GM11168 (cell line): Measurements from ENCODE around the gene NPW.

Experiments
- in situ Hi-C: fragments of 300-500 bp; cut with MboI; formaldehyde crosslinking; loops from one replicate; pipeline ENCODE4 v1.12.0; 2022; ENCODE audit warnings: low sequenced_read_pairs; ENCODE audit not compliant: unreplicated experiment

The NPW gene

DNA sequence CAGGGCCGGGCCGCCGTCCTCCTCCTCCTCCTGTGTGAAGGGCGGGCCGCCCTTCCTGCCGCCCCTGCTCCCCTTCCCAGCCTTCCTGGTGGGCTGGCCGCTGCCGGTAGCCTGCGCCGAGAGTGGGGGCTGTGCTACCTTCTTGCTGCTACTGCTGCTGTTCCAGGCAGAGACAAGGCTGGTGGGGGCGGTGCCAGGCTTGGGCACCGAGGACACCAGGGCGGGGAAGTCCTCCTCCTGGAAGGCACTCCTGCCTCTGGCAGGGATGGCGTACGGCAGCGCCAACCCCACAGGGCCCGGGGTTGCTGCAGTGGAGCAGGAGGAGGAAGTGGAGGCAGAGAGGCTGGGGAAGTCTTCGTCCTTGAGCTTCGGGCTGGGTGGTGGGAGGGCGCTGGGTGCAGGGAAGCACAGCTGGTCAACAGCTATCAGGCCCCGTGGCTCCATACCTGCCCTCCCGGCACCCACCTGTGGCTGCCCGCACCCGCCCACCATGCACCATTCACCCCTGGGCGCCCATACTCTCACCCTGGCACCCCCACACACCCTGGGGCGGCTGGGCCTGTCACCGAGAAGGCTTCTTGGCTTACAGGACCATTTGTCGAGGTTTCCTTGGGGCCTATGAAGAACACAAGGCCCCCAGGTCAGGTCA lies 19.6 kb upstream of the NPW start:
- in situ Hi-C loops = loop anchor here (25.0 kb wide), 1 partner anchor 487 kb away; the partner anchor contains the start of gene TBC1D24

DNA sequence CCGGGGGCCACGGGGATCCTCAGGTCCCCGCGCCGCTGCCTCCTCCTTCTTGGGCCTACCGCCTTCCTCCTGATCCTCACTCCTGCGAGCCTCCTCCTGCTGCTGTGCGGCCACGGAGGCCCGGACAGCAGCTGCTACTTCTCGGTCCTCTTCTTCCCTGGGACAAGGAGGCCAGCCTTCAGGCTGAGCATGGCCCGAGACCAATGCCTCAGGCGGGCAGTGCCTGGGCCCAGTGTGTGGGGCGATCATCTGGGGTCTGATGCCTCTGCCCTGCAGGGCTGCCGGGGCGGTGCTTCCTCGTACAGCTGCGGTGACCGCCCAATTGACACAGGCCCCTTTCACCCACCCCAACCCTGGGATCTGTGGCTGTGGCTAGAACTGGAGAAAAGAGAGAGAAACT lies 18.6 kb upstream of the NPW start:
- in situ Hi-C loops = loop anchor here (25.0 kb wide), 1 partner anchor 486 kb away; the partner anchor contains the start of gene TBC1D24

DNA sequence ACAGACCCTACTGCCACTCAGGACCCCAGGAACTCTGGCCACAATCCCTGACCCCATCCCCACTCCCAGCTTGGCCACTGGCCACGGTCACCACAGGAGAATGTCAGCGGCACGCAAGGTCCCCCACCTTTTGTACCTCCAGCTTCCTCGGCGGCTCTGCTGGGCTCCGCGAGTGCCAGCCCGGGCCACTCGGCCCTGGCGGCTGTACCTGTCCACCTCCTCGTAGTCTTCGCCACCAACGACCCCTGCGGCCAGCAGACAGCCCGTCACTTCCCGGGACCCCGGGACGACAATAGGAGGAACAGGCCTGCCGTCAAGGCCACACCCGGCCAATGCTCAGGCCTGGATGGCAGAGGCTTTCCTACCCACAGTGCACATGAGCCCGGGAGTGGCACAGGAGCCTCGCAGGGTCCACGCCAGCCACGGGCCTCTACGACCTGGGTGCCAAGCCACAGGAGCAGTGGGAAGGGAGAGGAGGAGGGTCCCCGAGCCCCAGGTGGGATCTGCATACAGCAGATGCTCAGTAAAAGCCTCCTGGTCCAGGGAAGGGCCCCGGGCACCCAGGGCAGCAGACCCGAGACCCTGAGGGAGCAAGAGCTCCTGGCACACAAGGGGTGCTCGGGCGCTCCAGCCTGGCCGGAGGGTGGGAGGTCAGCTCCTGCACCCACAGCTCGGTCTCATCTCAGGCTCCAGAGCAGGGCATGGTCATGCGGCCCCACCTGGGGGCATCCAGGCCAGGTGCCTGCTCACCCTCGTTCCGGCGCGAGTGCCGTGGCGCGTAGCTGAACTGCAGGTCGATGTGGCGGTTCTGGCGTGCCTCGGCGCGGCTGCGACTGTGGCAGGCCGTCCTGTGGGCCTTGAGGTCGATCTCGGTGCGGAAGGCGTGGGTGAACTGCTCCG lies 17.9 kb upstream of the NPW start:
- in situ Hi-C loops = loop anchor here (25.0 kb wide), 1 partner anchor 486 kb away; the partner anchor contains the start of gene TBC1D24

DNA sequence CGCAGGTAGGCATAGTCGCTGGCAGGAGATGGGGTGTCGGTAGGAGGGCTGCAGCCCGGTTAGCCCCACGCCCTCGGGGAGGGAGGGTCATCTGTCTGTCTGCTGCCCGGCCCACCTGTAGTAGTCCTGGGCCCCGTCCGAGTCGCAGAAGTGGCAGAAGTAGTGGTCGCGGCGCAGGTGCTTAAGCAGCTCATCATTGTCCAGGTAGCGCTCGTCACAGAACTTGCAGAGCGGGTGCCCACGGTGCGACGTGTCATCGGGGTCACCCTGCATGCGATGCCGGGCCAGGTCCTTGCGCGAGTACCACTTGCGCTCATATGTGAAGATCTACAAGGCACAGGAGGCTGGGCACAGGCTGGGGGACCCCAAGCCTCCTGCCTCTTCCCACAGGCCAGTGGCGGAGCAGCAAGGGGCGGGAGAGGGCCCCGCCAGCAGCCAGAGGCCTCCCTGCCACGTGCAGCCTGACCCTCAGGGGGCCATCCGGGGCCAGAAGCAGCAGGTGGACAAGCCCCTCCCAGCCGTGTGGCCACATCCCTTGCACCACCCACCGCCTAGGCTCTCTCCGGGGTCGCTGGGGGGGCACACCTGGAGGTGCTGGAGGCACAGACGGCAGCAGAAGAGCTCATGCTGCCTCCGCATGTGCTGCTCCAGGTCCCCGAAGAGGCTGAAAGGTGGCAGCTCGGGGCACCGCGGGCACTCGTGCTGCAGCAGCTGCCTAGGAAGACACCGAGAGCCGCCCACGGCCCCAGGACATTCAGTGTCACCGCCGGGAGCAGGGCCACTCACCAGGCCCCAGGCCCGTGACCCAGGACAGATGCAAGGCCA lies 17.0 kb upstream of the NPW start:
- in situ Hi-C loops = loop anchor here (25.0 kb wide), 1 partner anchor 485 kb away; the partner anchor contains the start of gene TBC1D24

DNA sequence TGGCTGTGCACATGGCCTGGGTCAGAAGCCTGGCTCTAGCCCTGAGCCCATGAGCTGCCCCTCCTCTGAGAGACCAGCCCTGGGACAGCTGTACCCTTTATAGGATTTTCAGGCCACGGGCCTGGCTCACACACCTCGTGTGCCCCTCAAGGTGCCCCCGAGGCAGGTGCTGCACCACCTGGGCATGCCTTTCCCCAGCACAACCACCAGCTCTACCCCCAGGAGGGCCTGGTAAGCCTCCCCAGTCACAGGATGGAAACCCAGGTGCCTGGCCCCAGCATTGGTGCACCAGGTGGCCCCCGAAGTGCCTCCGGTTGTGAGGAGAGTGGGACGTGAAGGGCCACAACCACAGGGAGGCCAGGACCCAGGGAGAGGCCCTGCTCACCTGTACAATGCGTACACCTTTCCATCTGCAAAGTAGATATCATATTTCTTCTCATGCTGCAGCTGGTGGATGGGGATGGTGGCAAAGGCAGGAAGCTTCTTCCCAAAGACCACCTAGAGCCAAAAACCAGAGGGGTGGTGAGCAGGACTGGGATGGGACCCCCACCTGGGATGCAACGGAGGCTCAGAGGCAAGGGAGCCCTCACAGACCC lies 16.3 kb upstream of the NPW start:
- in situ Hi-C loops = loop anchor here (25.0 kb wide), 1 partner anchor 484 kb away; the partner anchor contains the start of gene TBC1D24

DNA sequence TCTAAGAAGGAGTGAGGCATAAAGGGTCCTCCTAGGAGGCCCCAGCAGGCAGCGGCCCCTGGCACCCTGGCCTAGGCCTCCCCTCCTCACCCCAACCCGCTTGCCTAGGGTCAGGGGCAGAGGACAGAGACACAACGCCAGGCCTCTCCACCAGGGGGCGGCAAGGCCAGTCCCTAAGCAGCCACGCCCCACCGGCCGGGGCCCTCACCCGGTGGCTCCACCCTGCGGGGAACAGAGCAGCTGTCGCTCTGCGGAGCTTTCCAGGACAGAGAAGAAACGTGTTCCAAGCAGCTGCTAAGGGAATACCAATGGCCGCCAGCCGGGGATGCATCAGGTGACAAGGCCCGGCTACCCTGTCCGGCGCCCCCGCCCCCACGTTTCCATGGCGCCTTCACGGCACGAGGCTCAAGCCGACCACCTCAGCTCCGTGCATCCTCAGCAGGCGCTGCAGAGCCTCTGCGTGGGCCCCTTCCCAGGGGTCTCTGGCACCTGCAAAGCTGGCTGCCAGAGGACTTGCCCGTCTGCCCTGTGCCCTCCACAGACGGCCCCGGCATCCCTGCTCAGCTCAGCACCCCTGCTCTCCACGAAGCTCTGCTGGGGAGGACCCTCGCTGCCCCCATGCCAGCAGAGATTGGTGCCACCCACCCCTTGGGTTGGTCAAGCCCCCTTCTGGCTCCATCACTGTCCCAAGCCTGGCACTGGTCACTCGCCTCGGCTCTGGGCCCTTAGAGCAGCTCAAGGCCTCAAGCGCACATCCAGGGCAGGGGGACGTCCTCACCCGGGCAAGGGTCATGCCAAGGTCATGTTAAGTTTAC lies 15.6 kb upstream of the NPW start:
- in situ Hi-C loops = loop anchor here (25.0 kb wide), 1 partner anchor 483 kb away; the partner anchor contains the start of gene TBC1D24

DNA sequence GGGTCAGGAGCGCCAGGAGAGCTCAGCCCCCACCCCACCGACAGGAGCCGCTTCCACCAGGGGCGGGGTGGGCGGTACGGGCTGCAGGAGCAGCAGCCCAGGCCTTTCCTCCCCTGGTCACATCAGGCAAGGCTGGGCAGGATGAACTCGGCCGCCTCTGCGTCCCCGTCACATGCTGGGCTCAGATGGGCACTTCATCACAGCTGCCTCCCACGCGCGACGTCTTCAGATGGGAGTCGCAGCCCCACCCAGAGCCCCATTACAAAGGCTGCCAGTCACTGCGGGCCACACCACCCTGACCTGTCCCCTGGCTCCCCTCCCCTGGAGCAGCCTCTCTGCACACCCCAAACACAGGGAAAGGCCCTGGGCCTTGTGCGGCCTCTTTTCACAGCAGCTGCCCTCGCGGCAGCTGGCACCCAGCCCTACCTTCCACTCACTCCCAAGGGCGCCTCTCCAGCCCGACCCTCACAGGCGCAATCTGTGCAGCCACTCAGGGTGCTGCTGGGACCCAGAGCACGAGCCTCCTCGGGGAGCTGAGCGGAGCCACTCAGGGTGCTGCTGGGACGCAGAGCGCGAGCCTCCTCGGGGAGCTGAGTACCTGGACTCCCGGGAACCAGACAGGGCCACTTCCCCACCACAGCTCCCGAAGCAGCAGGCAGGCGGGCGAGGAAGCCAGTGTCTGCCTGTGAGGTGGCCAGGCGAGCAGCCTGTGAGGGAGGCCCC lies 14.6 kb upstream of the NPW start:
- in situ Hi-C loops = loop anchor here (25.0 kb wide), 1 partner anchor 482 kb away; the partner anchor contains the start of gene TBC1D24

DNA sequence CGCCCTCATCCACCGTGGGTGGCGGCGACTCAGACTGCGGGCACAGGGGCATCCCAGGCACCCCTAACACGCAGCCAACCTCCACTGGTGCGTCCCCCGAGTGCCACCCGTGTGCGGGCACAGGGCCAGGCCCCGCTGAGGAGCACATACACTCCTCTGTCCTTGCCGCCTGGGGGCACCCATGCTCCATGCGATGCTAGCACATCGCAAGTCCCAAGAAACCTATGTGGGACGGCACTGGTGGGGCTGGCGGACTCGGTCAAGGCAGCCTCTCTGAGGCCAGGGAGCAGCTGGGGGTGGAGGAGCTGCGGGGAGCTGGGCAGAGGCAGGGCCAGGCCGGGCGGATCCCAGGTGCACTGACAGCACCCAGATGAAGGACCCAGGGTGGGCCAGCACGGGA lies 13.9 kb upstream of the NPW start:
- in situ Hi-C loops = loop anchor here (25.0 kb wide), 1 partner anchor 482 kb away; the partner anchor contains the start of gene TBC1D24

DNA sequence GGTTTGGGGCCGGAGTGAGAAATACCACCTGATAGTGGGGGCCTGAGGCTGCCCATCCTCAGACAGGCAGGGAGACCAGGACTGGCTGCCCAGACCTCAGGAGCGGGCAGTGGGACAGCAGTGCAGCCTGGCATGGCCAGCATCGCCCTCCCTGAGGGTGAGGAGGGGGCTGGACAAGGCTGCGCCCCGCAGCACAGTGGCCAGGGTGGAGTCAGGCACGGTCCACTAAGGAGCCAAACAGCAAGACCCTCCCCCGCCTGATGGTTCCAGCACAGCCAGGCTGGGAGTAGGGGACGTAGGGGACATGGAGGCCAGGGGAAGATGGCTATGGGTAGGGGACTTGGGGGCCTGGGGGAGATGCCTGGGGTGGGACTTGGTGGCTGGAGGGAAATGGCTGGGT lies 13.3 kb upstream of the NPW start:
- in situ Hi-C loops = loop anchor here (25.0 kb wide), 1 partner anchor 481 kb away; the partner anchor contains the start of gene TBC1D24

DNA sequence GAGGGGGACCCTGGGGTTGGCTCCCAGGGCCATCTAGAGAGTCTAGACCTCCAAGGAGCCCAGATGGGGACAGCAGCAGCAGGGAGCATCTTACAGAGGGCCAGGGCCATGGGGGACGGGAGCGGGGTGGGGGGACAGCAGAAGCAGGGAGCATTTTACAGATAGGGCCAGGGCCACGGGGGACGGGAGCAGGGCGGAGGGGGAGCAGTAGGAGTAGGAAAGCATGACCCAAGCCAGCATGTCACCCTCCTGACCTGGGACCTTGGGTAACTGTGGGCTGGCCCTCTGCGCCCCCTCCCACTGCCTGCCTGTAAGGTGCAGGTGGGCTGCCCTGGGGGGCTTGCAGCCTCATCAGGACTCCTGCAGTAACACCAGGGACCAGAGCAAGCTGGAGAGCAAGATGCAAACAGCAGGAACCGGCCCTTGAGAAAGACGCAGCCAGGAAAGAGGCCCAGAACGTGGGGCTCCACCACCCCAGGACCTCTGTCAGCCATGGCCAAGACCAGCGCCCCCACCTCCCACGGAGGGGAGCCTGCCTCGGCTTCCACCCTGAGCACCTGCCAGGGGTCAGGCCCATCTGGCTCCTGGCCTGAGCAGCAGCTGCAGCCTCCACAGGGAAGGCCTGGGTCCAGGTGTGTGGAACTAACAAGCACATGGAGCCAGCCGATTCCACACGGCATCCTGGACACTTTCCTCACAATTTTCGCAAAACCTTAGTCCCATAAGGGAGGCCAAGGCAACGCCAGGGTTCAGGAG lies 12.3 kb upstream of the NPW start:
- in situ Hi-C loops = loop anchor here (25.0 kb wide), 1 partner anchor 480 kb away; the partner anchor contains the start of gene TBC1D24

DNA sequence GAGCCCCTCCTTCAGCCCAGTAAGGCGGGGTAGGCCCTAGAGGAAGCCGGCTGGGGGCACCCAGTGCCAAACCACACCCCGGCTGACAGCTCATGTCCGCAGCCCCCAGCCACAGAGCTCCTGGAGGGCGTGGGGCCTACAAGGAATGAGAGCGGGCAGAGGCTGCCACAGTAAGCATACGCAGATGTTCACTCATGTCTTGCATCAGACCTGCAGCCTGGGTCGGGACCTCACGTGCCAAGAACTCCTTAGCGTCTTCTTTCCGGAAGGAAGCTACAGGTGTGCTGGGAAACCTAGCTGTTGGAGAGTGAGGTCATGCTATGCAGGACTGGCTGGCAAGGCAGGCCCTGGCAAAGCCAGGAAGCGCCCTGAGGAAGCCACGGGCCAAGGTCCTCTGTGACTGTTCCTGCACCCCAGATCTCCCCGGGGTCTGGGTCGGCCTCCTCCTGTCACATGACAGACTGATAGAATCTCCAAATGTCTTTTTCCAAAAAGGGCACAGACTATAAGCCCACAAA lies 11.5 kb upstream of the NPW start:
- in situ Hi-C loops = loop anchor here (25.0 kb wide), 1 partner anchor 479 kb away; the partner anchor contains the start of gene TBC1D24

DNA sequence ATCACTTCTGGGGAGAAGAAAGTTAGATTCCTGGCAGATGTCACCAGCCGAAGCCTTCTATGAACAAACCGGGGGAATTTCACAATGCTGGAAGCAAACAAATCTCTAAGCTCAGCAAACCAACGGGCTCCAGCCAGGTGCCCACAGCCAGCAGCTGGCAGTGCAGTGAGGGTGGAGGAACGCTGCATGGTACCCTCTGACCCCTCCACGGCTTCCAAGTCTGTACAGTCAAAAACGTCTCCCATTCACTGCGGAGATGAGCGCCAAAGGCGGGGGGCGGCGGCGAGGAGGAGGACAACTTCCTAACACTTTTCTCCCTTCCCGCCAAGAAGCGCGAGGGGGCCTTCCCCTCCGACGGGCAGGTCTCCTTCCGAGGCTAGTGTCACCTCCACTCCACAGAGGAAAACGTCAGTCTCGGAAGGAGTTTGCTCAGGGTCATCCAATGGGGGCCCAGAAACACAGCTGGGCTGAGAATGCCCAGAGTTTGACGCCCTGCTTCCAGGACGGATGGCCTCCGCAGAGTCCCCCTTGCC lies 10.9 kb upstream of the NPW start:
- in situ Hi-C loops = loop anchor here (25.0 kb wide), 1 partner anchor 479 kb away; the partner anchor contains the start of gene TBC1D24

DNA sequence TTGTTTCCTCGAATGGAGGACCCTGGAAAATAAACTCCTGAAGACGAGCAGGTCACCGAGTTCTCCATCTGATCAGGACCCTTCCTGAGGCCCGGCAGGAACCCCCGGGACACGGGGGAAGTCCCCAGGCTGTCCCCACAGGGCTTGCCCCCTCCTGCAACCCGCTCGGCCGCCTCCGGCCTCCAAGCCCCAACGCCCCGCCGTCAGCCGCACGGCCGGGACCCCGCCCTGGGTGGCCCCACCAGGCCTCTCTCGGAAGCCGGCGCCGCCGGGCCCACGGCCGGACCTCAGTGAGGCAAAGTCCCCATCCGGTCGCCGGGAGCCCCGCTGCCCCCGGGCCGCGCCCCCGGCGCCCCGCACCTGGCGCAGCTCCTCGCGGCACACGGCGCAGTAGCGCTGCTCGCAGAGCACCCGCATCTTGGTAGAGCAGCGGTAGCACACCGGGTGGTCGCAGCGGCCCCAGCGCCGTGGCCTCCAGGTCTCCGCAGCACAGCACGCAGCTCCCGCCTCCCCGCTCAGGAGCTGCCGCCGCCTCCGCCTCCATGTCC lies 10.3 kb upstream of the NPW start:
- in situ Hi-C loops = loop anchor here (25.0 kb wide), 1 partner anchor 478 kb away; the partner anchor contains the start of gene TBC1D24

DNA sequence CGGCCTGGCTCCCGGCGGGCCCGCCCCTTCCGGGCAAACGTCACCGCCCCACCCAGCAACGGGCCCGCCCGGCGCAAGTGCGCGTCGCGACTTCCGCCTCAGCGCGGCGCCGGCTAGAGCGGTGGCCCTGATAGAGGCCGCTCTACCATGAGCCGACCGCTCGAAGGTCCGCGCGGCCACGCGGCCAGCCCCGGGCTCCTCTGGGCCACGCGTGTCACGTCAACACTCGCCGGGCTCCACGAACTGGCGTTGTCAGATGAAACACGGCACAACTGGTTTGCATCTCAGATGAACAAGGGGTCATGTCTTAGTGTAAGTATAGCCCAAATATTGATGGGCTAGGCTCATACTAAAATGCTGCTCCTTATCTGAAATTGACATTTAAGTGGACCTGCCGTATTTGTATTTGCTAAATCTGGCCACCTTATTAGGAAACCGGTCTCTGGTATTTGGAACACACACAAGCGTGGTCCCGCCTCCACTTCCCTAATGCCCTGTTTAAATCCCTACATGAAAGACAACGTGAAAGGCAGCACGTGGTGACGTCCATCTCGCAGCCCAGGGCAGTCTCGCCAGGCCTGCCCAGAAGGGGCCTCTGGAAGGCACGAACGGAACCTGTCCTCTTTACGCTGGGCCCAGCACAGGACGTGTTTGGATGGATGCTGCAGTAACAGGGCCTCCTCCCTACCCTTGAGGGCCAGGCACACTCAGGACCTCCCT lies 9.6 kb upstream of the NPW start, which contains the start of gene ZNF598:
TSS of gene ZNF598 (minus strand) at position 31 of the 720 bp plus-strand sequence.
- in situ Hi-C loops = loop anchor here (10.0 to 25.0 kb wide), 2 partner anchors 135 to 477 kb away; partner anchors contain the start of genes RAB26 and TBC1D24

DNA sequence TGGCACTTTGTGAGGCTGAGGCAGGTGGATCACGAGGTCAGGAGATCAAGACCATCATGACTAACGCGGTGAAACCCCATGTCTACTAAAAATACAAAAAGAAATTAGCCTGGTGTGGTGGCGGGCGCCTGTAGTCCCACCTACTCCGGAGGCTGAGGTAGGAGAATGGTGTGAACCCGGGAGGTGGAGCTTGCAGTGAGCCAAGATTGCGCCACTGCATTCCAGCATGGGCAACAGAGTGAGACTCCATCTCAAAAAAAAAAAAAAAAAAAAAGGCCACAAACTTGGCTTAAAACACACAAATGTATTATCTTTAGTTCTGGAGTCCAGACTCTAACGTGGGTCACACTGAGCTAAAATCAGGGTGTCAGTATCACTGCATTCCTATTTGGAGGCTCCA lies 7.9 kb upstream of the NPW start:
- in situ Hi-C loops = loop anchor here (10.0 to 25.0 kb wide), 2 partner anchors 133 to 476 kb away; partner anchors contain the start of genes RAB26 and TBC1D24
